T47D (cell line): Measurements from ENCODE around the gene CS.

Experiments
- DNase-seq, 2 experiments: peaks; one replicate each; pipeline versions ENCODE4 v3.0.0 to v3.0.0-alpha.2; 2011 to 2012; ENCODE audit warnings: low read depth in 1 of 2, low spot score in 1 of 2
- JUND ChIP-seq: IDR thresholded peaks from 2 replicates; pipeline ENCODE4 v1.6.1; 2012; ENCODE audit warnings: low read depth
- in situ Hi-C: cut with HindIII; loops from 2 replicates; pipeline ENCODE4 v1.10.0; 2016; ENCODE audit warnings: low sequenced_read_pairs, low pct_unique_long_range_greater_than_20kb

The CS gene

GRCh38 chr12:56247923-56248322, 52.2 kb downstream of the CS start:
- no peak for TF ChIP-seq JUND
- DNase-seq = no peak
- in situ Hi-C loops = no loop called here

- no peak for TF ChIP-seq JUND
- in situ Hi-C loops = no loop called here
- no peak for DNase-seq
These were observed 55.6 kb downstream of the CS start for GRCh38 chr12:56244494-56244893.

- no peak for TF ChIP-seq JUND
- no peak for DNase-seq
- in situ Hi-C loops = no loop called here
These were observed 56.4 kb downstream of the CS start for GRCh38 chr12:56243731-56244181.

DNA sequence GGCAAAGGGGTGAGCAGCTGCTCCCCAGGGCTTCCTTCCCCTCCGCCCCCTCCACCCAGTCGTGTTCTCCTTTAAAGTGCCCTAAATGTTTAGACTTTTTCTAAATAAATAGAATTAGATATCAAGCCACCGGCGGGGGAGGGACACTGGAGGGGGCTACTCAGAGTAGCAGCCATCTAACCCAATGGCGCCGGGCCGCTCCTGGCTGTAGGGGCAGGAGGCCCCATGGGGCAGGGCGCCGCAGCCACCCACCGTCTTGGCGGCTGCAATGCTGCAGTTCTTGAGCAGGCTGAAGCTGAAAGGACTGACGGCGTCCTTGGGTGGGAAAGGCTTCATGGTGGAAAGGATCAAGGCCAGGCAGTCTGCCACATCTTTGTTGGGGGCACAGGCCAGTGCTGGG, 57.1 kb downstream of the CS start:
- in situ Hi-C loops = no loop called here
- no peak for DNase-seq
- no peak for TF ChIP-seq JUND

DNA sequence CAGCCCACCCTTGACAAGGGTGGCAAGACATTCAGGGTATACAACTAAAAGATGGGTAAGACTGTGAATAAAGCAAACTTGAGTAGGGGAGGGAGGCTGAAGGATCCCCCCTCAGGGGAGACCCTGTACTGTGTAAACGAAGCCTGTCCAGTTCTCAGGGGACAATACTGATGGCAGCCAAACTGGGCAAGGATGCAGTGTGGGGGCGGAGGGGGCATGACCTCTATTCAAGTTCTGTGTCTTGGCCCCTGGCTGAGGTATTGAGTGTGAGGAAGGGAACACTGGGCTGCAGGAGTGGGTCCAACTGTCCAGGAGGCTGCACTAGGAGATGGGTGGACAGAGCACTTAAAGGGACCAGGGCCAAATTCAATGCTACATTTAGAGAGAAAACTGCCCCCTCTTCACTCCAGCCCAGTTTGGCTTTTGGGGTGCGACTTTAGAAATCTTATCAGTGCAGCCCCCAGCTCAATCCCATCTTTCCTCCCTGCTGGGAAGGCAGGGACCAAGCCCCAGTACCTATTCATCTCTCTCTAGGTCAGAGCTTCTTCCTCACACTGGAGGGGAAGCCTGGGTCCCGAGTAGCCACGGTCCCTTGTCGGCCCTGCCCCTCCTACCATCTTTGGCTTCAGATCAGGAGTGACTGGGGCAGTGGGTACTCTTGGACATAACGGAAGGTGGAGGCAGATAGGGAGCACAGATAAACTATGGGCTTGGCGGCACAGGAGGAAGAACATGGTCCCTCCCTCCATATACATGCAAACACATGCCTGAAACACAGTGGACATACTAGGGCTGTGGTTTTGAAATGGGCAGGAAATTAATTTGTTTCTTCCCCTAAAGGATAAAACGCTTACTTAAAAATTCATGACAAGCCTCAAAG, 58.5 kb downstream of the CS start:
- DNase-seq = no peak
- in situ Hi-C loops = no loop called here
- no peak for TF ChIP-seq JUND

GRCh38 chr12:56237552-56237951, 62.6 kb downstream of the CS start:
- no peak for TF ChIP-seq JUND
- in situ Hi-C loops = no loop called here
- DNase-seq = no peak

DNA sequence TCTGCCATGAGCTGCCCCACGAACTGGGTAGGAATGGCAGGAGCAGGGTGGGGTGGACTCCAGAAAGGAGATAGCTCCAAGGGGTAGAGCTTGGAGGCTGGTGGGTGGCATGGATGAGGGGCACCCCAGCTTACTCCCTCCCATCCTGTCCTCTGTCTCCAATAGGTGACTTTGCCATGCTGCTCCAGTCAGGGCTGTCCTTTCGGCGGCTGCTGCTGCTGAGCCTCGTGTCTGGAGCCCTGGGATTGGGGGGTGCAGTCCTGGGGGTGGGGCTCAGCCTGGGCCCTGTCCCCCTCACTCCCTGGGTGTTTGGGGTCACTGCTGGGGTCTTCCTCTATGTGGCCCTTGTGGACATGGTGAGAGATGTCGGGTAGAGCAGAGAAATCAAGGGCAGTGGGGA, 63.1 kb downstream of the CS start:
- in situ Hi-C loops = no loop called here
- DNase-seq = no peak
- no peak for TF ChIP-seq JUND

DNA sequence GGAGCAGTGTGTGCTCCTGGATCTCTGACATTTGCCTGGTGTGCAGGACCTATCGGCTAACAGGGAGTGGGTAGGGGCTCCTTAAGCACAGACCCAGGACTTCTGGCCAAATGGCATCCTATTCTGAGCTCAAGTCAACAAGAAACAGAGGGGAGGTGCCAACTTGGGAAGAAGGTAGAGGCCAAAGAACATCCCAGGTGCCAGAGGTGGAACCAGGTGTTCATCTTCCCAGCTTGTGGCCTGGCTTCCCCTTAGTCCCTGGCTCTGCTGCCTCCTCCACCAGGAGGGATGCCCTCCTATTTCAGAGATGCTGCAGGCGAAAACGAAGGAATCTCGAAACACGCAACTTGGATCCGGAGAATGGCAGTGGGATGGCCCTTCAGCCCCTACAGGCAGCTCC, 64.0 kb downstream of the CS start:
- in situ Hi-C loops = no loop called here
- no peak for DNase-seq
- TF ChIP-seq JUND = no peak

DNA sequence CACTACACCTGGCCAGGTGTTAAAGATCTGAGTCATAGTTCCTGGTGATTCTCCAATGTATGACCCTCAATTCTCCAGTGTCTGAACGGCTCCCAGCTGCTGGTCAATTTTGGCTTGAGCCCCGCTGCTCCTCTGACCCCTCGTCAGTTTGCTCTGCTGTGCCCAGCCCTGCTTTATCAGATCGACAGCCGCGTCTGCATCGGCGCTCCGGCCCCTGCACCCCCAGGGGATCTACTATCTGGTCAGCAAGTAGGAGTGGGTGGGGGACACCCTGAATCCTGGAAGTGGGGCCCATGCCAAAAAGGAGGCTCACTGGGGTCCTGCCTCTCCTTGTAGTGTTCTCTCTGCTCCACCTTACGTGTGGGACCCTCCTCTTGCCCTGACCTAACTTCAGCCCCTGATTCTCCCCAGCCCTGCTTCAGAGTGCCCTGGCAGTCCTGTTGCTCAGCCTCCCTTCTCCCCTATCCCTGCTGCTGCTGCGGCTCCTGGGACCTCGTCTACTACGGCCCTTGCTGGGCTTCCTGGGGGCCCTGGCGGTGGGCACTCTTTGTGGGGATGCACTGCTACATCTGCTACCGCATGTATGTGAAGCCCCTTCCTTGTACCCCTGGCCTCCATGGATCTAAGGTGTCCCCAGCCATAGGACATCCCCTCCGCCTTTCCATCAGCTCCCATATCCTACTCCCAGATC, 65.2 kb downstream of the CS start:
- no peak for DNase-seq
- in situ Hi-C loops = no loop called here
- TF ChIP-seq JUND = no peak

- TF ChIP-seq JUND = no peak
- in situ Hi-C loops = no loop called here
- no peak for DNase-seq
These were observed 68.9 kb downstream of the CS start for GRCh38 chr12:56231184-56231582.

DNA sequence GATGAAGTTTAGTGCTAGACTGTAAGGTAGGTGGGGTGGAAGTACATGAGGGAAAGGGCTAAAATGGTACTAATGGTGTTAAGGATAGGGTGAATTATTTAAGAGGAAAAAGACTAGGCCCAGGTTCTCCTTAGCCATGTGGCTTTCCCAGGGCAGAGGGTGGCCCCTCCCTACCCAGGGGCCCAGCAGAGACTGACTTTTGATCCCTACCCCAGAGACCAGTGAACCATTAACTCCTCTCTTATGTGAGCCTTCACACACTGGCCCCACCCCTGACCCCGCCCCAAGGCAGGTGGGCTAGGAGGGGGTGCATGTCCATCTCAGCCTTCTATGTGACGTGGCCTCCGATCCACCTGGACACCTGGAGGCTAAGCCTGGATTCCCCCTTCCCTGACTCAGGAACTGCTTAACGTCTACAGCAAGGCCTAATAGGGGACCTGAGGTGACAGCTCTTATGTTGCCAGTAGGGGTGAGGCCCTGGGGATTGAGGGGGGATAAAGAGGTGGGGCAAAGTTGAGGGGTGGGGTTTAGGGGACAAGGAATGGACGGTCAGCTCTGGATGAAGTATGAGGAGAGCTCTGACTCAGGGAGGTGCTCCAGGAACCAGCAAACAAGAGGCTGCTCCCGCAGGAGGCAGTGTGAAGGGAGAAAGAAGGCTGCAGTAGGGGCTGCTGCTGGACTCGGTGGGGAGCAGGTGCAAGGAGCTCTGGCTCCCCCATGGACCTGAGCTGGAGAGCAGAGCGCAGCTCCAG, 69.5 kb downstream of the CS start:
- in situ Hi-C loops = no loop called here
- no peak for TF ChIP-seq JUND
- DNase-seq = no peak

DNA sequence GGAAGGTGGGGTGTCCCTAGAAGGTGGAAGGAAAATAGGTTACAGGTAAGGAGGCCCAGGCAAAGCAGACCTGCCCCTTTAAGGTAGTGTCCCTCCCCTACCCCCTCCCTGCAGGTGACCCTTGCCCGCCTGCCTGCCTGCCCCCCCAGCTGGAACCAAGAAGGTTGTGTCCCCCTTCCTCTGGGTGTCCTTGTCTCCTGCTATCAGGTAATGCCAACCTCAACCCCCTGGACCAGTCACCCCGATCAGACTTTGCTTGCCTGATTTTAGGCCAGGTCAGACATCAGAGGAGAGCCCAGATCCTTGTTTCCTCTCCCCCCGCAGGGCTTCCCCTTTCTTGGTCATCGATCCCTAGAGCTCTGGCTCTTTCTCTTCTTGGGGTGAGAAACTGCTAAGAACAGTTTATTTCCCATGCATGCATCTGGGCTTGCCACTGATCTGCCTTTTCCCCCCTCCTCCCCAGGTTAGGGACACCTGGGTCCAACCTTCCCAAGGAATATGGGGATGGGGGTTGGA, 70.2 kb downstream of the CS start, which contains the start of gene SLC39A5:
SLC39A5 (plus strand) TSS at position 136 of the 516 bp plus-strand sequence. CDS start 1,224 bp downstream, outside the sequence.
- no peak for DNase-seq
- TF ChIP-seq JUND = no peak
- in situ Hi-C loops = no loop called here
